ENCODE data around the gene PLD1. TPM values are rescaled to one million over a fixed set of nuclear protein-coding genes. Genes with fewer than 3 reads are reported as not detected.
"Not testable (repeated sequence)": the region's sequence is repeated elsewhere in the genome, so short reads cannot be mapped to it uniquely, and the experiment has no call there.

PLD1 gene, protein sequence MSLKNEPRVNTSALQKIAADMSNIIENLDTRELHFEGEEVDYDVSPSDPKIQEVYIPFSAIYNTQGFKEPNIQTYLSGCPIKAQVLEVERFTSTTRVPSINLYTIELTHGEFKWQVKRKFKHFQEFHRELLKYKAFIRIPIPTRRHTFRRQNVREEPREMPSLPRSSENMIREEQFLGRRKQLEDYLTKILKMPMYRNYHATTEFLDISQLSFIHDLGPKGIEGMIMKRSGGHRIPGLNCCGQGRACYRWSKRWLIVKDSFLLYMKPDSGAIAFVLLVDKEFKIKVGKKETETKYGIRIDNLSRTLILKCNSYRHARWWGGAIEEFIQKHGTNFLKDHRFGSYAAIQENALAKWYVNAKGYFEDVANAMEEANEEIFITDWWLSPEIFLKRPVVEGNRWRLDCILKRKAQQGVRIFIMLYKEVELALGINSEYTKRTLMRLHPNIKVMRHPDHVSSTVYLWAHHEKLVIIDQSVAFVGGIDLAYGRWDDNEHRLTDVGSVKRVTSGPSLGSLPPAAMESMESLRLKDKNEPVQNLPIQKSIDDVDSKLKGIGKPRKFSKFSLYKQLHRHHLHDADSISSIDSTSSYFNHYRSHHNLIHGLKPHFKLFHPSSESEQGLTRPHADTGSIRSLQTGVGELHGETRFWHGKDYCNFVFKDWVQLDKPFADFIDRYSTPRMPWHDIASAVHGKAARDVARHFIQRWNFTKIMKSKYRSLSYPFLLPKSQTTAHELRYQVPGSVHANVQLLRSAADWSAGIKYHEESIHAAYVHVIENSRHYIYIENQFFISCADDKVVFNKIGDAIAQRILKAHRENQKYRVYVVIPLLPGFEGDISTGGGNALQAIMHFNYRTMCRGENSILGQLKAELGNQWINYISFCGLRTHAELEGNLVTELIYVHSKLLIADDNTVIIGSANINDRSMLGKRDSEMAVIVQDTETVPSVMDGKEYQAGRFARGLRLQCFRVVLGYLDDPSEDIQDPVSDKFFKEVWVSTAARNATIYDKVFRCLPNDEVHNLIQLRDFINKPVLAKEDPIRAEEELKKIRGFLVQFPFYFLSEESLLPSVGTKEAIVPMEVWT
- 78.9 and 81.0 TPM in 2 replicates for total RNA-seq

DNA sequence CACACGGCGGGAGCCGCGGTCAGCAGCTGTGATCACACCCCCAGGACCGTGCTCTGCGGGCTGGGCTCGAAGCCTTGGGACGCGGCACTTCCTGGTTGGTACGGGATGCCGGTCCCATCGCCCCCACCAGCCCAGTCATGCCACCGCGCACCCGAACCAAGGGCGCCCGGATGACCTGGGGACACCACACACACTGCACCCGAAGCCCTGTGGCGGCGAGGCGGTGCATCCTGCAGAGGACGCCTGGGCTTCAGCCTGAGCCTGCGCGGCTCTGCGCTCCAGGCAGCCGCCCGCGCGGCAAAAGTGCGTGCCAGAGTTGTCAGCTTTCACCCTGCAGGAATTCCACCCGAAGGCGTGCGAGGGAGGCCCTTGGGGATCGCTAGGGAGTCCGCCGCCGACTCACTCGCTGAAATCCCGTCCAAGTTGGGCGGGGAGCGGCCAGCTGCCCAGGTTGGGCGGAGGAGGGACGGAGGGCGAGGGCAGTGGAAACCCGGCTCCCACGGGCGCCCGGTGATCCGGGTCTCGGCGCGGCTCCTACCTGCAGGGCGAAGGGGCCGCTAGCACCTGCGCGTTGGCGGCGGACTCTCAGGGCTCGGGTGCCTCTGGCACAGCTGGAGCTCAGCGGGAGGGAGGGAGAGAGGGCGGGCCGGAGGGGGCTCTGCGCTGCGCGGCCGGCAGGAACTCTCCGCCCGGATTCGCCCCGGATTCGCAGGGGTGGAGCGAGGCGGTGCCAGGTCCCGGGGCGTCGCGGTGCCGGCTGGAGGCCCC lies at the start of gene PLD1:
Gene PLD1, minus strand, starts transcription at position 623 of the 768 bp plus-strand sequence. CDS start 72,432 bp downstream, outside the sequence.
- DNase-seq (ENCODE audit: low read depth, low spot score): no peak

DNA sequence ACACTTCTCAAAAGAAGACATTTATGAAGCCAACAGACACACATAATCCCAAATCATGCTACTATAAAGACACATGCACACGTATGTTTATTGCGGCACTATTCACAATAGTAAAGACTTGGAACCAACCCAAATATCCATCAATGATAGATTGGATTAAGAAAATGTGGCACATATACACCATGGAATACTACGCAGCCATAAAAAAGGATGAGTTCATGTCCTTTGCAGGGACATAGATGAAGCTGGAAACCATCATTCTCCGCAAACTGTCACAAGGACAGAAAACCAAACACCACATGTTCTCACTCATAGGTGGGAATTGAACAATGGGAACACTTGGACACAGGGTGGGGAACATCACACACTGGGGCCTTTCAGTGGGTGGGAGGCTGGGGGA lies 48.5 kb upstream of the PLD1 start:
- DNase-seq (ENCODE audit: low read depth, low spot score): not testable (repeated sequence)

DNA sequence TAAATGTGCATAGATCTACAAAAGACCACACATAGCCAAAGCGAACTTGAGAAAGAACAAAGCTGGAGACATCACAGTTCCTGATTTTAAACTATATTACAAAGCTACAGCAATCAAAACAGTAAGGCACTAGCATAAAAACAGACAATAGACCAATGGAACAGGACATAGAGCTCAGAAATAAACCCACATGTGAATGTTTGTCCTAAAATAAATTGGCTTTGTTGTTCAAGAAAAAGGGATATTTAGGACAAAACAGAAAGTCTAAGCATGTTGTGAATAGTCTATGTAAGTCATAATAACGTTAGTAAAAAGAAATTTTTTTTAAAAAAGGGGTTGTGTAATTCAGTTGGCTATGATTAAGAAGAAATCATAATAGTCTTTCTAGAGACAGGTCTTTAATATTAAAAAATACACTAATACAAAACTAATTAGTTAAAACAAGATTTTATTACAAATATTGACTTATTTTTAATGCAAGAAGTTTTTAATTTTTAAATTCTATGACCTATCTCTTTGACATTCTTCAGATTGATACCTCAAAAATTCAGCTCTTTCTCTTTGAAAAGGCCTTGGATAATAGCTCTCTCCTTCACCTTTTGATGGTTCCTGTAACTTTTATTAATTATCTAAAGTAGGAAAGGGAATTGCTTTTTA lies 44.5 kb upstream of the PLD1 start:
- DNase-seq (ENCODE audit: low read depth, low spot score): no peak

DNA sequence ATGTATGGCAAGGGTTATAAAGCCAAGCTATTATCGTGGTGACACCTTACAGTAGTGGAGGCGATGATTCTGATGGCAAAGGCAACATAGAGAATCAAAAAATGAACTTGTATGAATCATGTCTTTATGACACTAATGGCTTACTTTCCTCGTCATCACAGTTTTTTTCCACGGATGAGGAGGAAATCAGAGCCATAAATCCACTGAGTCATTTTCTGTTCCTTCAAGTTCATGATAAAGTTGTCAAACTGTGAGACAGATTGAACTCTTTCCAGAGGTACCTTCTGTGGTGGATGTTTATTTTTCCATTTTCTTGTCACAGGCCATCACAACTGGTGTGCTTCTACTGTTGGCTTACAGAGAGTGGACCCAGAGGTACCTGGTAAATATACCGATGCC lies 41.4 kb upstream of the PLD1 start:
- DNase-seq (ENCODE audit: low read depth, low spot score): no peak

DNA sequence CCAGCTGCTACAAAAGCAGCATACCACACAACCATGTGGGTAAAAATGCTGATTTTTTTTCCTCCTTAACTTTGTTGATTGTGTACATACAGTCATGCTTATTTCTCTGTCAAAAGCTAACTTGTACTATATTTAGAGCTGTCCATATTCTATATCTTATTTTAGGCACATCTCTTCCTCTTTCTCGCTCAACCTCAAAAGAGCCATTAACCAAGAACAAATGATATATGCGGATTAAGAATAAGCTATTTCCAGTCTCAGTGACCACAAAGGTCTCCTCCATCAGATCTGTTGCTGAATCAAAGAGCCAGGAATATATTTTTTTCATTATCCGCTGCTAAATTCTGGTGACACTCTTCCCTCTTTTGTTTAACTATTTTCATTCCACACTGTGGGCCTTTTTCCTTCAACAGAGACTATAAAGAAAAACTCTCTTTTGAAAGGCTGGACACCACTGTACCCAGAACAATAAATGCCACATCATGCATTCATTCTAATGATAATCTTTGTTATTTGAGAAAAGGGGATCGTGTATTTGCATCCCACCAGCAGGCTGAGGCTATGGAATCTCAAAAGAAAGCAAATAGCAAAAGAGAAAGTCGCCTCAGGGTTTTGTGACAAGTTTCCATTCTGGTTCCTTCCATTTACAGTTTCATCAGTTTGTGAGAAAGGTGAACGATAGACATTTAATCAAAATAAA lies 40.8 kb upstream of the PLD1 start:
- no peak for DNase-seq (ENCODE audit: low read depth, low spot score)

DNA sequence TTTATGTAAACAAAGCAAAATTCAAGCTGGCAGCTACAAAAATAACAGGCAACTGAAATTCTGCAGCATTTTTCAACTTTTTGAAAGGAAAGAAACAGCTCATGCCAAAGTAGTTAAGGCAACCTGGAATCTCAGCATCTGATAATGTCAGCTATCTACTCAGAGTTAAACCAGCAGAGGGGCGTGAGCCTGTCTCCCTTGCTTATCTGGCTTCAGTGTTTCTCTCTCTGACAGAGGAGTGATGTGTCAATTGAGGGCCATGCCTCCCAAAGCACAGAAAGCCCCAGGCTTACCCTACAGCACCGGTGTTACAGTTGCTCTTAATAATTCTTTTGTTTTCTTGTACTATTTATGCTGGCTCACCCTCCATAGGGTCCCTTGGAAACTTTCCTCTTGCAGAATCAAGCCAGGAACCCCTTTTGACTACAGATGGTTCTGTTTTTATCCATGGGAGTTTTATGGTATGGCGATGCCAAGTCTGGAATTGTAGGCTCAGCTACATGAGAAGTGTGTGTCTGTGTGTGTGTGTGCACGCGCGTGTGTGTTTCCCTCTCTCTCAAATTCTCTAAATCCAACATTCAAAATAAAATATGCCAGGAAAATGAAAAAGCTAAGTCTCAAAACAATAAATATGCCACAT lies 40.2 kb upstream of the PLD1 start:
- no peak for DNase-seq (ENCODE audit: low read depth, low spot score)

DNA sequence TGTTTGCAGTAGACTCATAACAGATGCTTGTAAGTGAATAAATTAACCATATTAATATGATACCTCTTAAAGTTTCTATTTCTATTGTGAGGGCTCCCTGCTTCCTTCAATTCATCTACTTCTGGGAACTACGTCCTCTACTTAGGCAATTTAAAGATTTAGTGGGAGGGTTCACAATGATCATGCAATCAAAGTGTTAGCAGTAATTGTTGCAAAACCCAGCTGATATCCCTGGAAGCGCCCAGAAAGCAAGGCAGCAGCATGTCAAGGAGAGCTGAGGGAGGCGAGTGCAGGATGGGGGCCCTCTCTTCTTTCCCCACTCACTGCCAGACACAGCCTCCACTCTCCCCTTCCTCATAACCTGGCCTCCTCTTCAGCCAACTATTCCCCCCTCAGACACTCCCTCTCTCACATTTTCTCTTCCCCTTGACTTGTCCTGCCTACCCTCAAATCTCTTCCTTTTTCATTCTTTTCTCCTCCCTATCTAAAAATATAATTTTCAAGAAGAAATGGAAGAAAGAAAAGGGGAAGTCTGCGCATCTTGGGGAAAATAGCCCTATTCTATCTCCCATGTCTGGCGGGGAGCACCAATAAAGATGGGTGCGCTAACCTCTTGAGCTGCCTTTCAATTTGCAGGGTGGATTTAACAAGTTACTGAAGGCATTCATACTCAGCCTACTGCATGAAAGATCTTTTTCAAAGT lies 39.5 kb upstream of the PLD1 start:
- DNase-seq (ENCODE audit: low read depth, low spot score): no peak

DNA sequence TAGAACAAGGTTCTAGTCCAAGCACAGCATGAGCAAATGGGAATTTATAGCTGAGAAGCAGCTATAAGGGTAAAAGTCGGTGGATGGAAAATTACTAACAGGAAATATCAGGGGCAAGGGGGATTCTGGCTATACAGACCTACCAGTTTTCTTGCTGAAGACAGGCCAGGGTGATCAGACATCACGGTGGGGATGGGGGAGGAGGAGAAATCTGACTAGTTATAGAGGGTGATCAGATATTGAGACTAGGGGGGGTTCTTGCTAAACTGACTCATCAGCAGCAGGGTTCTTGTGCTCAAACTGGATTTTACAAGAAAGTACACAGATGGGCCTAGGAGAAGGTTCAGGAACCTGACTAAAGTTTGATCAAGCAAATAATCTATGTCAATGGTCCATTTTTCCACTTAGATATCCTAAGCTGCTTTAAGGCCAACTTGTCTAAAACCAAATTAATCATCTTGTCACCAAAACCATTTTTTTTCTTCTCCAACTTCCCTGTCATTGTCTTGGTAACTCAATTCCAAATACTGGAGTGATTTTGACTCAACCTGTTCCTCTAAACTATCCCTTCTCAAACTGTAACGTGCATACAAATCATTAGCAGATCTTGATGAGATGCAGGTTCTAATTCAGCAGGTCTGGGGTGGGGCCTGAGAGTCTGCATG lies 37.4 kb upstream of the PLD1 start:
- no peak for DNase-seq (ENCODE audit: low read depth, low spot score)

DNA sequence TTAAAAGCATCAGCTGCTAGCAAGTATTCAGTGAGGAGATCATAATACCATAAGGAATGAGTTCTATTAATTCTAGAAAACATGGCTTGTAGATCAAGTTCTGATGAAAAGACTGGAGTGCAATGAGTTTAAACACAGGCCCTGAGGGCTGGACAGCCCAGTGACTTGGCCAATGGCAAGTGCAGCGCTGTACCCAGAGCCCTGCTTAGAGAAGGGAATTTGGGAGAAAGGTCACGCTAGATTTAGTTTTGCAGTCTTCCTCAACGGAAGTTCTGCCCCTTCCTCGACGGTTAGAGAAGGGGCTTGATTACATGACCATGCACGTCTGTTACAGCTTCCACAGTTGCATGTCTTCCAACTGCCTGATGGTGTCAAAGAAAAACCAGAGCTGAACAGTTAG lies 36.9 kb upstream of the PLD1 start:
- no peak for DNase-seq (ENCODE audit: low read depth, low spot score)

DNA sequence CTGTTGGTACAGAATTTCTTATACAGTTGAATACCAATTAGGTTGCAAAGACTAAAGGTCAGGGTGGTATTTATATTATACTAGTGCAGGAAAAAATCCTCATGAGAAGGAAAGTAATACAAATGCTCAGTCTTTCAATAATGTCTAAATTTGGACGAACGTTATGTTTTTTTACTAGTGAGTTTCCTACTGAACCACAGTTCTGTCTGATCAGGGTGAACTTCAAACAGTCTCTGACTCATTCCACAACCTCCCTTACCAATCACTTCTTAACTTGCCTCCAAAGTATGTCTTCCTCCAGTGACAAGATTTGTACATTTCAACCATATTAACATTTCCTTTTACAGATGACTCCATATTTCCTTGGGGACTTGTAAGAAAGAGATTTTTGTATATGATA lies 36.3 kb upstream of the PLD1 start:
- DNase-seq (ENCODE audit: low read depth, low spot score): no peak

DNA sequence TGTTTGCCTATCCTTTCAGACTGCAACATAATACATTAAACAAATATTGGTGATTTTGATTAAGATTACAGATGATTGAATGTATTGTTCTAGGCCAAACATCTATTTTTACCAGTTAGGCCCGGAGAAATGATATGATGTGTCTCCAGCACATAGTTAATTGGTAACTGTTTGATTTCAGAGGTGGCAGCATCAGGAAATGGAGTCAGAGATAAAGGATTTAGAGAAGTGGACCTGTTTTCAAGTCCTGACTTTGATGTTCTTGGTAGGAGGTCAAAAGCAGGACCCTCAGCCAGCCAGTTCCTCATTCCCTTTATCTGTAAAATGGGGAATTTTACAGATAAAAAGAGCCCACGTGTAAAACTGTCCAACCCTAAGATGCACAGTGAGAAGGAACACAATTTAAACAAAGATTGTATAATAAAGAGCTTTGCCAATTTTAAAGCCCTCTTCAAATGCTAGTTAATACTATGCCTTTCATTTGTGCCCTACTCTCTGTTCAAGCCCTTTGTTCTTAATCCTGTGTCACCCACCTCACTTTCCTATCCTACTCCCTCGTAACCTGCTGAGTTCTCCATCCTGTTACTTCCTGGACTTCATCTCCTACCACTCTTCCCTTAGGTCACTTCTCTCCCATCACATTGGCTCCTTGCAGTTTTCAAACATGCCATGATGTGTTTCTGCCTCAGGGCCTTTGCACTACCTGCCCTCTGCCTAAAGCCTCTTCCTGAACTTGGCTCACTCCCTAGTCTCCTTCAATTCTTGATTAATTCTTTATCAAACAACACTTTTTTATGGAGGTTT lies 35.4 kb upstream of the PLD1 start:
- no peak for DNase-seq (ENCODE audit: low read depth, low spot score)

DNA sequence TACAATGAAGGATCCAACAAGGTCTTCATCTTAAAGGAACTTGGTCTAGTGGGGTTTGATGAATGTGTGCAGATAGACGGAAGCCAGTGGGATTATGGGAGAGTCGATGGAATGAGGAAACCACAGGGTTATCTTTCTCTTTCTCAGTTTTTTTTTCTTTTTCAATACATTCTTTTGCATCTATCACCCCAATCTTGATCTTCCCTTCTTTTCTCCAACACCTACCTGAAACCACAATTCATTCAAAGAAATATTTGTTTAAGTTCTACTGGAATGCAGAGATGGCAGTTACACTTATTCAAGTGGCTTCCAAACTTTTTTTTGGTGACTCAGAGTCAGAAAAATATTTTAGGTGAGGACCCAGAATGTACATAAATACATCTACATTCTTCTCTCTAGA lies 34.6 kb upstream of the PLD1 start:
- DNase-seq (ENCODE audit: low read depth, low spot score): no peak

DNA sequence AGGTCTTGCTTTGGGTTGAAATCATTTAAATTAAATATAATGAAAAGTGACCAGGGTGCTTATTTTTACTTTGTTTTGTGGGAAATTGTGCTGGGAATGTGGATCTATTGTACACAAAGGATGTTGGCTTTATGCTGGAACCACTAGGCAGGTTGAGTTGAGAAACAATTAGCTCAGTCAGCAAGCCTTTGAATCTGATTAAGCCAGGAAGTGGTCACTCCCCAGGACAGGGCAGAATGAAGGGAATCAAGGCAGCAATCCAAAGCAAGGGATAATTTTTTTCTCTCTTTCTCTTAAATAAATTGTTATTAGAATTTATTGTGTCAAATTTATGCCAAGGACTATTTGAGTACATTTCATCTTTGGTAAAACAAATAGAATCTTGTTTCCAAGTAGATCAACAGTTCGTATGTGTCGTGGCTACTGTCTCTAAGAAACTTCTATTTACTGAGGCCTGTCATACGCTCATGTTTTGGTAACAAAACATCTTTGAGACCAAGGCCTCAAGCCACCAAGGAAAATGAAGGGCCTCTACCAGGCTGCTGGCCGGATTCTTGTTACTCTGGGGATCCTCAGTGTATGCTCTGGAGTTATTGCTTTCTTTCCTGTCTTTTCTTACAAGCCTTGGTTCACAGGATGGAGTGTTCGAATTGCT lies 32.7 kb upstream of the PLD1 start, which contains the start of gene TMEM212:
Gene TMEM212, plus strand, starts transcription at position 486 of the 655 bp plus-strand sequence. Its CDS starts 35 bp downstream, at position 521.
- no peak for DNase-seq (ENCODE audit: low read depth, low spot score)

DNA sequence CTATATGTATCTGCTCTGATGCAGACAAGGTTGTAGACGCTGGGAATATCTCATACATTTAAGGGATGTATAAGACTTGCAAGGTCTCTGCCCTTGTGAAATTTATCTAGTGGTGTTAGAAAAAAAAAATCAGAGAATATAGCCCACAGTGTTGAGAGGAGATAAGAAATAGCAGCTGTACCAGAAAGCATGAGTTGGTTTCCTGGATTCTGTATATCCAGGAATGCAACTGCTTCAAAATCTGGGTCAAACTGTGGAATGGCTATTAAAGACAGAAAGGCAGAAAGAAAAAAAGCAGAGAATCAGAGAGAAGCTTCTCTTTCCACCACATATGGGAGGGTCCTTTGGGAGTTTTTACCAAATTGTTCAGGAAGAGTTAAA lies 31.3 kb upstream of the PLD1 start:
- no peak for DNase-seq (ENCODE audit: low read depth, low spot score)

DNA sequence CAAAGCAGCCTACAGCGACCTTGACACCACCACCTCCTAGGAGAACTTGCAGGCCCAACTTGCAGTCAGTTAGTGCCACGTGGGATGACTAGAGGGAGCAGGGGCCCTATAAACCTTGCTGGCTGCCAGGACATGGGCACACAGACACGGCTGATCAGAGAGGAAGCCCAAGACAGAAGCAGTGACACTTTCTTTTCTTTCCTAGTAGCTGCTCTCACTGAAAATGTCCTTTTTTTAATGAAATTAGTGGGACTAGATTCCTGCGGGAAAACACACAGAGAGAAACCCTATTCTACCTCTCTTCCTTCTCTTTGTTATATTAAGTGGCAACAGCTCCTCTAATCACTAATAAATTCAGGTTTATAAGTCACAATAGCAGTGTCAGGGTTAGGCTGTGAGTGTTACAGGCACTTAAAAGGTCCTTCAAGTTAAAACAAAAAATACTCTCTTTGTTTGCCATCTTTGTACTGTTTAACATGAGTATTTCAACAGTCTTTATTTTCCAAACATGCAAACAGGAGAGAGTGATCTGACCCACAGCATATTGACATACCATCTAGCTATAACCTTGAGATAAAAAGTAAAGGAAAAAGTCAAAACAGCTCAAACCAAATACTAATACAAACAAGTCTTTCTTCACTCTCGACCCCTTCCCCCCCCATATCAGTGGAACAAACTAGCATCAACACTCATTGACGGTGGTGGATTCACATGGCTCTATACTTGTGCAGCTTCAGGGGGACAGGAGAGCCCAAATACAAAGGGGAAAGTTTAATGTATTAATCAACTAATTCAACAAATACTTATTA lies 30.7 kb upstream of the PLD1 start:
- DNase-seq (ENCODE audit: low read depth, low spot score): no peak

DNA sequence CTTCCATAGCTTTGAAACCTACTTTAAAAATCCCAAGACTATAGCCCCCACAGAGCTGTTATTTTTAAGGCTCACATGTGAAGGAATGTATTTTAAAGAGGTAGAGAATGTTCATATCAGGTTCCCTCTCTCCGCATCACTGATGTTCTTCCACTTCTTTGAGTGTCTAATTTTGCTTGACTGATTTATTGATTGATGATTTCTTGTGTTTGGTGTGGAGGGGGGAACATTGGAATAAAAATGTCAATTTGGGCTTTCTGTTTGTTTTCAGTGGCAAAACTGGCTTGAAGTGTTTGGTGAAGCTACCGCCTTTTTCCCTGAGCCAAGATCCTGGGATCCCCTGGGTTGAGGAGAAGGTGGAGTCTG lies 30.1 kb upstream of the PLD1 start:
- DNase-seq (ENCODE audit: low read depth, low spot score): no peak

Measured in pulmonary artery endothelial cell (primary cell).